ENCODE results near the gene TLR8.

The TLR8 gene

GRCh38 chrX:12966151-12966550 lies 59.7 kb downstream of the TLR8 start:
- no peak for DNase-seq (ENCODE audit: low spot score)

- no peak for DNase-seq (ENCODE audit: low spot score)
Measured at GRCh38 chrX:12967711-12968465, 61.5 kb downstream of the TLR8 start.

GRCh38 chrX:12970691-12971202 lies 64.3 kb downstream of the TLR8 start:
- no peak for DNase-seq (ENCODE audit: low spot score)

- DNase-seq (ENCODE audit: low spot score) = no peak
Measured at GRCh38 chrX:12971282-12972003, 65.0 kb downstream of the TLR8 start.

- DNase-seq (ENCODE audit: low spot score) = no peak
Measured at GRCh38 chrX:12972243-12972642, 65.8 kb downstream of the TLR8 start.
